ENCODE measurements around the gene SF3B4. TPM values are rescaled to one million over a fixed set of nuclear protein-coding genes. Genes with fewer than 3 reads are reported as not detected.

The SF3B4 gene
- total and polyA plus RNA-seq, 2 of the 13 experiments (the other 11 are each of a cell fraction or from before 2014, with no cell fraction given), result 13.8 to 14.8 TPM

- peak; percentile 16 for TF ChIP-seq SRSF4 (IDR thresholded peaks at IDR 0.05; ENCODE audit: low read depth, low read length, poor library complexity, severe bottlenecking)
- peak; percentile 86 for TF ChIP-seq RBFOX2 (IDR thresholded peaks at IDR 0.05; ENCODE audit: low read depth, low read length)
- peak; percentile 59 for TF ChIP-seq HNRNPLL (IDR thresholded peaks at IDR 0.05; ENCODE audit: low read depth, low read length, poor library complexity, severe bottlenecking)
- TF ChIP-seq TSC22D2 (CRISPR knock-in tag; IDR thresholded peaks at IDR 0.05; ENCODE audit: borderline replicate concordance), result 0 out of 2 replicates have a peak, but pooled peaks have one; percentile 7
- peak; percentile 7; the same call in 1 of the 2 replicates for TF ChIP-seq MEIS1 (CRISPR knock-in tag; IDR thresholded peaks at IDR 0.05; ENCODE audit: borderline replicate concordance)
- peak; percentile 75; the same call in 1 of the 2 replicates for TF ChIP-seq CHD2 (IDR thresholded peaks at IDR 0.05; ENCODE audit: low read depth, low read length)
- 0 out of 2 replicates have a peak, but pooled peaks have one; percentile 1 for TF ChIP-seq NR2C2 (CRISPR knock-in tag; IDR thresholded peaks at IDR 0.05; ENCODE audit: borderline replicate concordance)
Observed at GRCh38 chr1:149886121-149886395, 41.5 kb downstream of the SF3B4 start (continued).

GRCh38 chr1:149885339-149886120, 42.1 kb downstream of the SF3B4 start:
- H3K79me2 ChIP-seq (ENCODE audit: insufficient read depth, low read length), result peaks cover 3% of the 10 kb centered on the region
- ChIA-PET CTCF (ENCODE audit: low intra/inter-chr PET ratio, low total read pairs) (no interaction called here), POLR2A (interaction anchor here (1.0 to 5.4 kb wide), 9 partner anchors 8 to 301 kb away, joined by 3 to 74 read pairs (median 25); partner anchors contain the start of genes MTMR11 and OTUD7B)
- no peaks in the 10 kb centered on the region for H4K20me1 ChIP-seq (ENCODE audit: insufficient read depth, low read length)
- no peaks in the 10 kb centered on the region for H3K36me3 ChIP-seq (replicated peaks in 1 of 2; ENCODE audit: control insufficient read depth in 1 of 2, insufficient read depth in 2 of 2, low read length in 2 of 2)
- peak; percentile 73 for ATAC-seq
- DNase-seq (ENCODE audit: low spot score), result peak; percentile 88
- 1% methylated on average over 35 of the region's 36 CpGs for WGBS (ENCODE audit: low lambda C conversion rate)
- BruUV-seq (replicated peaks), result no TSS peak
- H3K4me3 ChIP-seq (replicated peaks in 1 of 3; ENCODE audit: insufficient read depth in 1 of 3, low read depth in 2 of 3, low read length in 3 of 3), result peak overlapping the region; percentile 64 to 76 (median 67)
- H2AFZ ChIP-seq (ENCODE audit: low read length), result no peak overlapping the region
- peak overlapping the region; percentile 95 for H3K27ac ChIP-seq (ENCODE audit: extremely low read length, insufficient read depth, low read length)
- intact Hi-C loops (cut with micrococcal nuclease; ENCODE audit: unreplicated experiment), result no loop called here
- no peaks in the 10 kb centered on the region for H3K9me3 ChIP-seq (ENCODE audit: low read length)
- H3K4me2 ChIP-seq (ENCODE audit: low read depth, low read length), result peak overlapping the region; percentile 98
- peaks cover 39% of the 10 kb centered on the region for H3K4me1 ChIP-seq (ENCODE audit: insufficient read depth, low read length)
- no peaks in the 10 kb centered on the region; a peak in 1 of 5 replicates for H3K27me3 ChIP-seq (ENCODE audit: control insufficient read depth in 1 of 2, insufficient read depth in 2 of 2, low read length in 2 of 2)
- in situ Hi-C loops (cut with HindIII; ENCODE audit: extremely low pct_ligation_motif_present, low pct_unique_long_range_greater_than_20kb), result no loop called here
- peak overlapping the region; percentile 87 for H3K9ac ChIP-seq (ENCODE audit: insufficient read depth, low read depth, low read length)
- peak; percentile 37 for FAIRE-seq
- TF ChIP-seq ZNF598 (CRISPR knock-in tag; IDR thresholded peaks at IDR 0.05; ENCODE audit: borderline replicate concordance), result no peak
- TF ChIP-seq MTA3 (CRISPR knock-in tag; IDR thresholded peaks at IDR 0.05), result no peak
- TF ChIP-seq NFYB (CRISPR knock-in tag; IDR thresholded peaks at IDR 0.05), result peak; percentile 73
- TF ChIP-seq ETV5 (CRISPR knock-in tag; IDR thresholded peaks at IDR 0.05; ENCODE audit: borderline replicate concordance), result peak; percentile 39; the same call in 1 of the 2 replicates
- TF ChIP-seq SPEN (CRISPR knock-in tag; IDR thresholded peaks at IDR 0.05; ENCODE audit: low read depth), result peak; percentile 48; the same call in 1 of the 2 replicates
- no peak for TF ChIP-seq CBX2 (IDR thresholded peaks at IDR 0.05; ENCODE audit: low read depth, low read length)
- TF ChIP-seq CBX2 (CRISPR knock-in tag; IDR thresholded peaks at IDR 0.05; ENCODE audit: low read depth), result no peak
- 0 out of 4 replicates have a peak, but pooled peaks of 1 of the 2 experiments have one; percentile 64 for TF ChIP-seq KLF16 (CRISPR knock-in tag; IDR thresholded peaks at IDR 0.05)
- TF ChIP-seq CTCF (CRISPR knock-in tag; IDR thresholded peaks at IDR 0.05), result 0 out of 2 replicates have a peak, but pooled peaks have one; percentile 7
- TF ChIP-seq LBX2 (CRISPR knock-in tag; IDR thresholded peaks at IDR 0.05; ENCODE audit: borderline replicate concordance), result no peak
- TF ChIP-seq ZNF790 (CRISPR knock-in tag; IDR thresholded peaks at IDR 0.05; ENCODE audit: borderline replicate concordance), result 0 out of 2 replicates have a peak, but pooled peaks have one; percentile 16

Measured in HepG2 (cell line).